ENCODE data around the gene ZC3H4.

DNA sequence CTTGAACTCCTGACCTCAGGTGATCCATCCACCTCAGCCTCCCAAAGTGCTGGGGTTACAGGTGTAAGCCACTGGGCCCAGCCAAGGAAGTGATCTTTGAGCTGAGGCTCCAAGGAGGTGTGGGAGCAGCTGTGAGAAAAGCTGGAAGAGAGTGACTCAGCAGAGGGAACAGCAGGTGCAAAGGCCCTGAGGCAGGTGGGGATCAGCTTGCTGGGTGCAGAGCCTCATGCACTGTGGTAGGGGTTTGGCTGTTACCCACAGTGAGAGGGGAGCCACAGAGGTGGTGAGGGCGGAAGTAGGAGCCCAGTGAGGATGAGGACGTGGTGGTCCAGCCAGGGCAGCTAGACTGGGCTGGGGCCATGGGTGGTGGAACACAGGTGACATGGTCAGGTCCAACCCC, 87.4 kb downstream of the ZC3H4 start:
- TF ChIP-seq ZNF70 (CRISPR knock-in tag; IDR thresholded peaks at IDR 0.05) (no peak), TOX (CRISPR knock-in tag; IDR thresholded peaks at IDR 0.05; ENCODE audit: borderline replicate concordance) (no peak), ZNF8 (CRISPR knock-in tag; IDR thresholded peaks at IDR 0.05) (no peak), SNAI2 (CRISPR knock-in tag; IDR thresholded peaks at IDR 0.05) (no peak)
